GM08714 (cell line): Measurements from ENCODE around the gene ETS1.

Experiments
- H3K4me3 ChIP-seq: fragments of 200-500 bp; sonication (Bioruptor generic); 2 replicates; pipeline ENCODE4 v1.5.1; 2014; ENCODE audit warnings: mild to moderate bottlenecking, low read length, inconsistent platforms
- ZNF274 ChIP-seq: IDR thresholded peaks from 2 replicates; pipeline ENCODE4 v1.6.1; 2012; ENCODE audit warnings: mild to moderate bottlenecking, low read depth, low read length

The ETS1 gene

GRCh38 chr11:128513915-128514681, 73.3 kb downstream of the ETS1 start:
- no peak for TF ChIP-seq ZNF274
- no peak overlapping the region for H3K4me3 ChIP-seq

GRCh38 chr11:128512474-128512996, 74.8 kb downstream of the ETS1 start:
- no peak overlapping the region for H3K4me3 ChIP-seq

GRCh38 chr11:128511712-128512111, 75.6 kb downstream of the ETS1 start:
- no peak for TF ChIP-seq ZNF274
- H3K4me3 ChIP-seq, result no peak overlapping the region

More at GRCh38 chr11:128512474-128512996, 74.8 kb downstream of the ETS1 start:
- no peak for TF ChIP-seq ZNF274

- no peak overlapping the region for H3K4me3 ChIP-seq
- no peak for TF ChIP-seq ZNF274
Measured at GRCh38 chr11:128509621-128510389, 77.6 kb downstream of the ETS1 start.

DNA sequence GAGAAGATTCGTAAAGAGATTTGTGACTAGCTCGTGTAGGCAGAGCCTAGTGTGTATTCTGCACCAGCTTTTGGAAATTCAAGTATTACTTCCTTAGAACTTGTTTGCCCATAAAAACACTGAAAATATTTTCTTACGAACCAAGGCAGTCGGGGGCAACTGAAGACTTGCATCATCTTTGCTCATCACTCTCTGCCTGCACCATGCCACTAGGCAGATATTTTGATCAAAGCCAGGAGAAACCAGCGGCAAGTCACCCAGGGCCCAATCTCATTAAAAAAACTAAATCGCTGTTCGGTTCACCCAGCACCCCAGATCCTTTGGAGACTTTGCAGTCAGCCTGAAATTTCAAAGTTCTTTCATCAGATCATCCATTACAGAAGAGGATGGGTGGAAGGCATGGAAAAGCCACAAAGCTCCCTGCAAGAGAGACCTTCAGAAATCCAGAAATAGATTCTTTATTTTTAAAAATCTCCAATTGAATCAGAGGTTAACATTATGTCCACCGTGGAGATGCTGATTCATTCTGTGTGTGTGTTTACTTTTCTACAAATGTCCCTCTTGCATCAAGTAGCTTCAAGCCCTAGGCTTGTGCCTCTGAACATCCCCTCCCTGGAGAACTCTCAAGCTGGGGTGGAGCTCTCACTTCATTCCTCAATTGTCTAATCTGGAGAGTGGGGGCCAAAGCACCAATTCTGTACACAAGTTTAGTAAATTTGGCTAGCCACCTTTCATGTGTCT, 78.4 kb downstream of the ETS1 start:
- no peak overlapping the region for H3K4me3 ChIP-seq
- TF ChIP-seq ZNF274, result no peak

- TF ChIP-seq ZNF274, result no peak
- H3K4me3 ChIP-seq, result peak overlapping the region; percentile 17; the same call in 1 of the 2 replicates
Measured at GRCh38 chr11:128507936-128508335, 79.4 kb downstream of the ETS1 start.

GRCh38 chr11:128506999-128507611, 80.3 kb downstream of the ETS1 start:
- TF ChIP-seq ZNF274, result no peak
- H3K4me3 ChIP-seq, result peak overlapping the region; percentile 17; the same call in 1 of the 2 replicates

DNA sequence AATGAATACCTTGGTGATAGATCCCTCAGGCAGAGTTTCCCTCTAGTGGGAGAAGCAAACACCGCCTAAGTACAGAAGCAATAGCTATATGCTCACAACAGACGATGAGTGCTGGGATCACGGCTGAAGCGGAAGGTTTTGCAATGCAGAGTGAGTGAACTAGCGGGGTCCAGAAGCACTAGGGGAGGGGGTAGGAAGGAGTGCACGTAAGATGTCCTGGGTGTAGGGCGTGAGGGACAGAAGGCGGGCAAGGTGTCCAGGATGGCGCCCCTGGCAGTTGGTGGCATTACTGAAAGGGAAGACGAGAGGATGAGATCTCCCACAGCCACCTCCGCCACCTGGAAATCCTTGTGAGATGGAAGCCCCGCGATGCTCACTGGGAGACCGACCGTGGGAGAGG, 81.0 kb downstream of the ETS1 start:
- no peak for TF ChIP-seq ZNF274
- no peak overlapping the region for H3K4me3 ChIP-seq

GRCh38 chr11:128505449-128506065, 81.8 kb downstream of the ETS1 start:
- no peak overlapping the region for H3K4me3 ChIP-seq
- TF ChIP-seq ZNF274, result no peak

GRCh38 chr11:128504486-128504885, 82.9 kb downstream of the ETS1 start:
- H3K4me3 ChIP-seq, result no peak overlapping the region
- TF ChIP-seq ZNF274, result no peak

- H3K4me3 ChIP-seq, result no peak overlapping the region; the same call in 1 of the 2 replicates
- TF ChIP-seq ZNF274, result no peak
Measured at GRCh38 chr11:128503245-128503991, 83.9 kb downstream of the ETS1 start.

- TF ChIP-seq ZNF274, result no peak
- H3K4me3 ChIP-seq, result no peak overlapping the region
Measured at GRCh38 chr11:128502726-128503125, 84.6 kb downstream of the ETS1 start.
